Dendritic cell treated with granulocyte-macrophage colony-stimulating factor and Interleukin-4, amounts not matched to agents 40 ng/mL and 50 ng/mL, for 4 days (primary cell): ENCODE data around the gene SIGLEC10.
A peak's percentile ranks its signal among the peaks of the same experiment; 100 is the strongest.

ENCODE experiments used
- H3K27ac Mint-ChIP-seq: one replicate; pipeline ENCODE4 v1.8.0; 2022; ENCODE audit warnings: mild to moderate bottlenecking, mixed read lengths
- H3K27me3 Mint-ChIP-seq: one replicate; pipeline ENCODE4 v1.8.0; 2022; ENCODE audit warnings: mild to moderate bottlenecking, mixed read lengths
- H3K36me3 Mint-ChIP-seq: one replicate; pipeline ENCODE4 v1.8.0; 2022; ENCODE audit warnings: low read depth, mixed read lengths
- H3K4me1 Mint-ChIP-seq: one replicate; pipeline ENCODE4 v1.8.0; 2022; ENCODE audit warnings: low read depth, mixed read lengths
- H3K4me3 Mint-ChIP-seq: one replicate; pipeline ENCODE4 v1.8.0; 2022; ENCODE audit warnings: mild to moderate bottlenecking, moderate library complexity, mixed read lengths
- H3K9me3 Mint-ChIP-seq: one replicate; pipeline ENCODE4 v1.8.0; 2022; ENCODE audit warnings: mixed read lengths
- intact Hi-C: fragments of 100-400 bp; cut with micrococcal nuclease; formaldehyde crosslinking; loops from one replicate; pipeline ENCODE4 v1.15.0; 2022

SIGLEC10 gene

DNA sequence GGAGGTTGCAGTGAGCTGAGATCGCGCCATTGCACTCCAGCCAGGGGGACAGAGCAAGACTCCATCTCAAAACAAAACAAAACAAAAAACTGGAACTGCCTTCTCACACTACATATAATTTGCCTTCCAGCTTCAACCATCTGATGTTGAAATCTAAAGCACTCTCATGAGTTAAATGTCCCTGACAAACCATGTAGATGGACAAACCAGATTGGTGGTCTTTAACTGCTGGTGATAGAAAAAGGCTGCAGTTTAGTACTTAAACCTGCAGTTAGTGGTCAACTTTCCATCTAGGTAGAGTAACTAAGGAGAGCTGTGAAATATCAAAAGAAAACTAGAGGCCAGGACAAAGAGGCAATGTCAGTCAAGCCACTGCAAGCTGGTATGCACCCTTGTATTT lies 21.3 kb downstream of the SIGLEC10 start:
- intact Hi-C loops = no loop called here
- Mint-ChIP-seq H3K9me3 (no peaks in the 10 kb centered on the region), H3K27ac (peak overlapping the region; percentile 73), H3K36me3 (no peaks in the 10 kb centered on the region), H3K4me1 (peaks cover 17% of the 10 kb centered on the region), H3K27me3 (no peaks in the 10 kb centered on the region), H3K4me3 (no peak overlapping the region)

DNA sequence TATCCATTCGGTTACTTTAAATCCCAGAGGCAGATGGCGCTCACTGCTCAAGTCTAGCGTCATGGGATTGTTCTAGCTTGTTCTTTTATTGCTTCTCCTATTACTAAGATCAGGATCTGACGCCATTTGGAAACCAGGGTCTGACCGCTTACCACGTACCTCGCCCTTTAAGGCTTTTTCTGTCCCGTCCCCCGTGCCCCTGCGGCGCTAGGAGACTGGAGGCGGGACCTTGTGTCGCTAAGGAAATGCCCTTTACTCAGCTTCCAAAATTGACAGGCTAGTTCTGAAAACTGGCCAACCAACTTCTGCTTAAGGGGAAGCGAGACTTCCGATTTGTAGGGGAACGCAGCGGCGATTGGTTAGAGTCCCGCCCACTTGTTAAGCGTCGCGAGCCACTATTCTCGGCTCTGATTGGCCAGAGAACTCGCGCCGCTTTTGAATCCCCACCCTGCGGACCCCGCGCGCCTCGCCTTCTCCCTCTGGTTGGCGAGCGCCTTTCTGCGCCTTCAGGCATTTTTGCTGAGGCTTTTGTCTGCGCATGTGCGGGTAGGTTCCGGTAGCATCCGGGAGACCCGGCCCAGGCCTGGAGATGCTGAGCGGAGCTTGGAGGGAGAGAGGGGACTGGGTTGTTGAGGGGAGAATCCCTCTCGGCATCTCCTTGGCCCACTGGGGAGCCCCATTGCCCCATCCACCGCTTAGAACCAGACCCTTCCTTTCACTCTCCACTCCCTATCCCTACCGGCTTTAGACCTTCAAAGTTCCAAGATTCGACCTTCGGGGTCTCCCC lies 23.2 kb downstream of the SIGLEC10 start:
- peak overlapping the region; percentile 73 for H3K27ac Mint-ChIP-seq
- H3K4me1 Mint-ChIP-seq = peaks cover 24% of the 10 kb centered on the region
- no peaks in the 10 kb centered on the region for H3K9me3 Mint-ChIP-seq
- H3K27me3 Mint-ChIP-seq = no peaks in the 10 kb centered on the region
- H3K4me3 Mint-ChIP-seq = peak overlapping the region; percentile 67
- no peaks in the 10 kb centered on the region for H3K36me3 Mint-ChIP-seq
- intact Hi-C loops = loop anchor here (1.0 to 2.0 kb wide), 3 partner anchors 27 to 55 kb away; no protein-coding TSS in a partner anchor

DNA sequence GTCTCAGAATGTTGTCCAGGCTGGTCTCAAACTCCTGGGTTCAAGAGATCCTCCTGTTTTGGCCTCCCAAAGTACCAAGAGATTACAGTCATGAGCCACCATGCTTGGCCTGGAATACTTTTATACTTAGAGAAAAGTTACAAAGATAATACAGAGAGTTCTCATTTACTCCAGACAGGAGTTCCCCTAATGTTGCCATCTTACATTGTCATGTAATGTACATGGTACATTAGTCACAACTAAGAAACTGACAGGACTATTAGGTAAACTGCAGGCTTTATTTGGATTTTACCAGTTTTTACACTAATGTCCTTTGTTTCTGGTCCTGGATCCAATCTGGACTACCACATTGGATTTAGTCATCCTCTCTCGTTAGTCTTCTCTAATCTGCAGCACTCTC lies 24.7 kb downstream of the SIGLEC10 start:
- intact Hi-C loops = no loop called here
- Mint-ChIP-seq H3K27me3 (no peaks in the 10 kb centered on the region), H3K4me3 (no peak overlapping the region), H3K27ac (no peak overlapping the region), H3K4me1 (peaks cover 24% of the 10 kb centered on the region), H3K9me3 (no peaks in the 10 kb centered on the region), H3K36me3 (no peaks in the 10 kb centered on the region)

DNA sequence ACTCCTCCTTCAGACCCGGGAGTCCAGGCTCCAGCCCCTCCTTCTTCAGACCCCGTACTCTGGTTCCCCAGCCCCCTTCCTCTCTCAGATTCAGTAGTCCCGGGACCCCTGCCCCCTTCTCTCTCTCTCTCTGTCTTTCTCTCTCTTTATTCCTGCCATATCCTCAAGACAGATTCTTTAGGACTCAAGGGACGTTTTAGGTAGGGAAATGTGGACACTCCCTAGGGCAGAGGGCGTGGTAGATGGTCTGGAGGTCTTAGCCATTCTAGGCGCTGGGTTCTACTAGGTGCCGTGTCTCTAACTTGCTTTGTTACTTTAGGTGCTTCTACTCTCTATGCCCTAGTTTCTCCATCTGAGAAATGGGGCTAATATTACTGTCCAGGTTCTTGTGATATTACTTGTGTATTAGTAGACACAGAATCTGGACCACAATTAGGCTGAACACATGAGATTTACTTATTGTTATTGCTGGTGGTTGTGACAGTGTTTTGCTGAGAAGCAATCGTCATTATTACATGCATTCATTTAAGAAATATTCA lies 26.3 kb downstream of the SIGLEC10 start:
- no peaks in the 10 kb centered on the region for H3K9me3 Mint-ChIP-seq
- peaks cover 24% of the 10 kb centered on the region for H3K4me1 Mint-ChIP-seq
- intact Hi-C loops = no loop called here
- H3K36me3 Mint-ChIP-seq = no peaks in the 10 kb centered on the region
- H3K4me3 Mint-ChIP-seq = peak overlapping the region; percentile 11
- H3K27ac Mint-ChIP-seq = peak overlapping the region; percentile 79
- no peaks in the 10 kb centered on the region for H3K27me3 Mint-ChIP-seq

- intact Hi-C loops = no loop called here
These were observed 28.3 kb downstream of the SIGLEC10 start for GRCh38 chr19:51389143-51389542.

DNA sequence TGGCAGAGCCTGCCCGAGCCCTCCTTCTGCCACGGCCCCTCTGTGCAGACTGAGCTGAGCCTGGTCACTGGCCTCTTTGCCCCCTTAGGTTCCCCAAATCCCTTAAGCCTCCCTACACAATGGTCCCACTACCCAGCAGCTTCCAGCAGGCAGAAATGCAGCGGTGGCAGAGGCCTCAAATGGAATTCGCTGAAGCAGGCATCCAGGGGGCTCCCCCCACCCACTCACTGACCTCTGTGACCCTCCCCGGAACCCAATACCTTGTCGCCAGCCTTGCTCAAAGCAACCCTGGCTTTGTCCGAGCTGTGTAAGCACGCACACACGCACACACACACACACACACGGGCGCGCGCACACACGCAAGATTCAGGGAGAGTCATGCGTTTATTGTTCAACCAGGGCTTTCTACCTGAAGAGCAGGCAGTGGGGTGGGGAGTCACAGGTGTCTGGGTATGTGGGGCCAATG lies 29.5 kb downstream of the SIGLEC10 start, which contains the start of gene LIM2:
Gene LIM2 (minus strand): TSS at position 51 of the 466 bp plus-strand sequence. CDS start 531 bp downstream, outside the sequence.
- H3K27me3 Mint-ChIP-seq = no peaks in the 10 kb centered on the region
- no peaks in the 10 kb centered on the region for H3K36me3 Mint-ChIP-seq
- H3K27ac Mint-ChIP-seq = peak within 1 kb of the TSS; percentile 18
- peaks cover 21% of the 10 kb centered on the region for H3K4me1 Mint-ChIP-seq
- H3K4me3 Mint-ChIP-seq = no peak within 1 kb of the TSS
- no peaks in the 10 kb centered on the region for H3K9me3 Mint-ChIP-seq
- intact Hi-C loops = no loop called here

More at GRCh38 chr19:51389143-51389542, 28.3 kb downstream of the SIGLEC10 start:
- H3K27ac Mint-ChIP-seq = no peak overlapping the region
- peaks cover 21% of the 10 kb centered on the region for H3K4me1 Mint-ChIP-seq
- no peaks in the 10 kb centered on the region for H3K36me3 Mint-ChIP-seq
- H3K9me3 Mint-ChIP-seq = no peaks in the 10 kb centered on the region
- H3K4me3 Mint-ChIP-seq = no peak overlapping the region
- no peaks in the 10 kb centered on the region for H3K27me3 Mint-ChIP-seq

- Mint-ChIP-seq H3K4me1 (peaks cover 21% of the 10 kb centered on the region), H3K9me3 (no peaks in the 10 kb centered on the region), H3K27me3 (no peaks in the 10 kb centered on the region), H3K36me3 (no peaks in the 10 kb centered on the region), H3K4me3 (no peak overlapping the region), H3K27ac (peak overlapping the region; percentile 8)
- intact Hi-C loops = no loop called here
These were observed 30.4 kb downstream of the SIGLEC10 start for GRCh38 chr19:51386882-51387520.

GRCh38 chr19:51382004-51382403 lies 35.4 kb downstream of the SIGLEC10 start:
- Mint-ChIP-seq H3K4me1 (peaks cover 6% of the 10 kb centered on the region), H3K27me3 (no peaks in the 10 kb centered on the region), H3K27ac (no peak overlapping the region), H3K9me3 (peaks cover 7% of the 10 kb centered on the region), H3K4me3 (no peak overlapping the region), H3K36me3 (no peaks in the 10 kb centered on the region)
- intact Hi-C loops = no loop called here

DNA sequence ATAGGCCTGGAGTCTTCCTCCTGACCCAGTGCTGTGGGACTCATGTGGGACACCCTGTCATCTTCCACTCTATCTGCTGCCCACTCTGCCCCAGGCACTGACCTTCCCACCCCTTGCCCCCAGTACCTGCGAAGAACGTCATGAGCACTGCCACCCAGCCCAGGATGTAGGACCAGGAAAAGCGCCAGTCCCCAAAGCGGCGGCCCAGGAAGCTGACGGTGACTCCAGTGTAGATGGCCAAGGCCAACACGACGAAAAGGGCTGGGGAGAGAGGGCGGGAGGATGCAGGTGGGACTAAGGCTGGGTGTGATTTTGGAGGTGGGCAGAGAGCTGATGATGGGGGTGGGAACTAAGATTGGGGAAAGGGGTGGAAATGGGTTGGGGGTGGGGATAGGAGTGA lies 37.1 kb downstream of the SIGLEC10 start:
- no peak overlapping the region for H3K4me3 Mint-ChIP-seq
- H3K36me3 Mint-ChIP-seq = no peaks in the 10 kb centered on the region
- H3K9me3 Mint-ChIP-seq = peaks cover 7% of the 10 kb centered on the region
- H3K27me3 Mint-ChIP-seq = no peaks in the 10 kb centered on the region
- intact Hi-C loops = no loop called here
- H3K4me1 Mint-ChIP-seq = peaks cover 4% of the 10 kb centered on the region
- H3K27ac Mint-ChIP-seq = no peak overlapping the region

- Mint-ChIP-seq H3K36me3 (no peaks in the 10 kb centered on the region), H3K9me3 (peaks cover 7% of the 10 kb centered on the region), H3K4me1 (peaks cover 20% of the 10 kb centered on the region), H3K27ac (no peak overlapping the region), H3K27me3 (no peaks in the 10 kb centered on the region), H3K4me3 (no peak overlapping the region)
- intact Hi-C loops = no loop called here
These were observed 40.0 kb downstream of the SIGLEC10 start for GRCh38 chr19:51377422-51377821.

- no peaks in the 10 kb centered on the region for H3K9me3 Mint-ChIP-seq
- intact Hi-C loops = no loop called here
- no peaks in the 10 kb centered on the region for H3K27me3 Mint-ChIP-seq
- no peak overlapping the region for H3K4me3 Mint-ChIP-seq
- no peak overlapping the region for H3K27ac Mint-ChIP-seq
- H3K36me3 Mint-ChIP-seq = no peaks in the 10 kb centered on the region
- H3K4me1 Mint-ChIP-seq = peaks cover 37% of the 10 kb centered on the region
These were observed 41.8 kb downstream of the SIGLEC10 start for GRCh38 chr19:51375504-51376221.

GRCh38 chr19:51372649-51373504 lies 44.6 kb downstream of the SIGLEC10 start, which contains the start of gene NKG7:
NKG7 (minus strand) TSS chr19:51372654; CDS start chr19:51372535, 119 bp downstream.
- Mint-ChIP-seq H3K4me3 (no peak within 1 kb of the TSS), H3K4me1 (peaks cover 49% of the 10 kb centered on the region), H3K9me3 (no peaks in the 10 kb centered on the region), H3K27me3 (no peaks in the 10 kb centered on the region), H3K36me3 (peaks cover 2% of the 10 kb centered on the region), H3K27ac (no peak within 1 kb of the TSS)
- intact Hi-C loops = no loop called here
